Urinary bladder (tissue), 4 donors: Measurements from ENCODE around the gene ZBED2. TPM values are rescaled to one million over a fixed set of nuclear protein-coding genes. Genes with fewer than 3 reads are reported as not detected.

ENCODE experiments used
- DNase-seq: peaks from one replicate; pipeline ENCODE4 v3.0.0-alpha.2; 2015; ENCODE audit errors: extremely low spot score
- H3K27ac ChIP-seq: one replicate; pipeline ENCODE4 v1.5.1; 2013; ENCODE audit warnings: low read depth, mild to moderate bottlenecking, moderate library complexity
- H3K36me3 ChIP-seq: one replicate; pipeline ENCODE4 v1.6.1; 2013; ENCODE audit warnings: mild to moderate bottlenecking, moderate library complexity; ENCODE audit not compliant: insufficient read depth
- H3K4me1 ChIP-seq: one replicate; pipeline ENCODE4 v1.6.1; 2013; ENCODE audit warnings: mild to moderate bottlenecking, moderate library complexity; ENCODE audit not compliant: insufficient read depth
- H3K4me3 ChIP-seq: one replicate; pipeline ENCODE4 v1.5.1; 2013; ENCODE audit warnings: low read depth, low read length
- WGBS: extraction: QIAGEN DNeasy Blood & Tissue Kit; methylation state at CpG from one replicate; pipeline ENCODE4 v1.1.7; 2013; 5-methylcytosine and 5-hydroxymethylcytosine counted together
- polyA plus RNA-seq: library from polyadenylated mRNA; stranded (reverse); fragments of 200-250 nt; gene quantifications from one replicate; pipeline ENCODE4 v1.2.3, GENCODE V29; 2013
- total RNA-seq: library from RNA; depleted of rRNA; stranded (reverse); fragments of >200 nt; gene quantifications from one replicate; pipeline ENCODE4 v1.2.3, GENCODE V29; 2014
- donor health status: healthy with polysubstance abuse.
- donor health status: healthy.

ZBED2 gene
- total and polyA plus RNA-seq, 2 donors = 0.04 TPM; not detected in 1

DNA sequence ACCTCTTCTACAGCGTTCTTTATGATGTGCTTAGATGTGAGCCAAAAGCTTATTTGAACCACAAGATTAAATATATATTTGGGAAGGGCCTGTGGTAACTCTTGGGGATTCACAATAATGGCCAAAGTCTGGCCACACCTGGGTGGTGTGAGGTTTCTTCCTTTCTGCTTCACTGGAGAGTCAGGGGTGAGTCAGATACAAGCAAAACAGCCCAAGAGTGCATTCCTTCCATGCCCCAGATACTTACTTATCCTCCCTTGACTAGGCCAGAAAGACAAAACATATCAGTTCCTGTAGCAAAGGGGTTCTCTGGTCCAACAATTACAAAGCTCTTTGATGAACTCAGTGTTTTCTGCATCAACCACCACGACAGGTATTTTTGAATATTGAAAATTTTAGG is 941 bp downstream of the ZBED2 start:
- 91% methylated on average over 2 of the region's 2 CpGs for WGBS
- DNase-seq = no peak
- H3K36me3 ChIP-seq = no peaks in the 10 kb centered on the region
- no peak overlapping the region for H3K27ac ChIP-seq
- no peak overlapping the region for H3K4me3 ChIP-seq
- no peaks in the 10 kb centered on the region for H3K4me1 ChIP-seq

DNA sequence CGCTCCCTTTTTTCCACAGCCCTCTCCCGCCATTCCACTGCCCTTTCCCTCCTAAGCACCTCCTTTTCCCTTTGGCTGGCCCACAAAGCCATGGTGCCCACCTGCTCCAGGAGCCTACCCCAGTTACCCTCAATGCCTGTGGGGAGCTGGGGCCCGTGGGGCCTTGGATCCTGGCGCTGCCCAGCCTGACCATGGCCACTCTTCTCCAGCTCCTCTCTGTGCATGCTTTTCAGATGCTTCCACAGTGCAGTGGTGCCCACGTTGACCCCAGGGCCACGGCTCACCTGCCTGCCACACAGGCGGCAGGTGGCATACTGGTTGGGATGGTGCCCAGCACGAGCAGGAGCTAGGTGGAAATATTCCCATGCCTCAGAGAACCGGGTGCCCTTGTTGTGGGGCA is 1.5 kb downstream of the ZBED2 start:
- H3K36me3 ChIP-seq = no peaks in the 10 kb centered on the region
- 93% methylated on average over 9 of the region's 9 CpGs for WGBS
- H3K27ac ChIP-seq = no peak overlapping the region
- no peak overlapping the region for H3K4me3 ChIP-seq
- no peaks in the 10 kb centered on the region for H3K4me1 ChIP-seq
- no peak for DNase-seq

DNA sequence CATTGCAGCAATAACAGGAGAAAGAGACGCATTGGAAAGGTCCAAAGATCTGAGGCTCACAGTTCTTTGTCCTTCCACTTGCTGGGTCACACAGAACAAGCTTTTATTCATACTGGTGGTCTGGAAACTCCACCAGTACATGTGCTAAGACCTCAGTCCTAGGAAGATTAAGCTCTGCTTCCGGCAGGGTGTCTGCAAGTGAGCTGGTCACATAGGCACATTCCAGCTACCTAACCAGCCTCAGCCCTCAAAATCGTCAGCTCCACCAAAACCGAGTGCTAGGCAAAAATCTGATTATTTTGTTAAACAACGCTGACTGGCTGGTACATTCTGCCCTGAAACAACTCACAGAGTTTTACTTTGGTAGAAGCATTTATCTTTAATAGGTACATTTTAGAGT is 2.2 kb downstream of the ZBED2 start:
- H3K36me3 ChIP-seq = no peaks in the 10 kb centered on the region
- no peak for DNase-seq
- WGBS = 87% methylated on average over 5 of the region's 5 CpGs
- no peaks in the 10 kb centered on the region for H3K4me1 ChIP-seq
- no peak overlapping the region for H3K27ac ChIP-seq
- H3K4me3 ChIP-seq = no peak overlapping the region

DNA sequence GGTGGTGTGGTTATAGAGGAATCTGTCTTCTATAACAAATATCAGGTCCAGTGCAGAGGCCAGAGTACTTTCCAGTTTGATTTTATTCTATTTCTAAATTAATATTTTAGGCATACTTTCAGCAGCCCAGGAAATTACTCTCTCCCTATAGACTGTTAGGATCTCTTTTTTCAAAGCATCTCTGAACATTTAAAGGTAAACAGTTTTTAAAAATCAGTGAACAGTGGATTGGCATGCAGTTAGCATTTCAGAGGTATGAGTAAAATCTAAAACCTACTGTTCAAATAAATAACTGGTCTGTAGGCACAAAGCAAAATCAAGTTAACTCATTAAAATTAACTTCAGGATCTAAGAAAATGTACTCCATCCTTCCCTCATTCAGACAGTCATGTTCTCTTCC is 3.0 kb downstream of the ZBED2 start:
- Histone ChIP-seq H3K36me3 (no peaks in the 10 kb centered on the region), H3K4me3 (no peak overlapping the region), H3K4me1 (no peaks in the 10 kb centered on the region), H3K27ac (no peak overlapping the region)
- DNase-seq = no peak

DNA sequence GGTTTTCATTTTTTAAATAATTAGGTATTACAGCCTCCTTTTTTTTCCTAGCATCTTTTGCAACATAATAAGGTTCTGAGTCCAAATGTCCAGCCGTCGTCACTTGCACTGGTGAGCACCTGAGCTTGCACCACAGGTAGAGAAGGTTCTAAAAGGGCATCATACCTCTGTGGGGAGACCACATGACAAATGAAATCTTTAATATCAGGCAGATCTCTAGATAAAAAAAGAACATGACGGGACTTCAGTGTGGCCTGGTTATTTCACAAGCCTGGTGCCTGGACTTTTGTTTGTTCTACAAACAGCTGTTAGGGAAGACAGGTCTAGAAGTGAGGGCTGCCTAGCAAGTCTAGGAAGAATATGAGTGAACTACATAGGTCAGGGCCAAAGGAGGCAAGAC is 3.6 kb downstream of the ZBED2 start:
- Histone ChIP-seq H3K27ac (no peak overlapping the region), H3K36me3 (no peaks in the 10 kb centered on the region), H3K4me3 (no peak overlapping the region), H3K4me1 (no peaks in the 10 kb centered on the region)
- no peak for DNase-seq
- WGBS = 88% methylated on average over 3 of the region's 3 CpGs

DNA sequence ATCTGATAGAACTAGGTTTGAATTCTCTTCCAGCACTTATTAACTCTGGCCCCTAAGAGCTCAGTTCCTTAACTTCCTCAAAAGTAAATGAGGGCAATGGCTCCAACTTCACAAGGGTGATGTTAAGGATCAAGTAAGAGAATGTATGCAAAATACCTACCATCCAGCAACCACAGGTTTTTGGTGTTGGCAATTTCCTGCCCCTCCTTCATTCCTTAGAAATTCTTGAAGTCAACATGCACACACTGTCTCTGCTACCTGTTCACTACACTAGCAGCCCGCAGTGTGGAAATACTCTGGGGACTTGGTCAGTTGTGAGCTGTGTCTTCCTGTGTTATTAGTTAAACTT is 5.0 kb downstream of the ZBED2 start:
- H3K27ac ChIP-seq = no peak overlapping the region
- H3K4me1 ChIP-seq = no peaks in the 10 kb centered on the region
- H3K36me3 ChIP-seq = no peaks in the 10 kb centered on the region
- H3K4me3 ChIP-seq = no peak overlapping the region
- no peak for DNase-seq
- WGBS = 97% methylated on average over 1 of the region's 1 CpG

DNA sequence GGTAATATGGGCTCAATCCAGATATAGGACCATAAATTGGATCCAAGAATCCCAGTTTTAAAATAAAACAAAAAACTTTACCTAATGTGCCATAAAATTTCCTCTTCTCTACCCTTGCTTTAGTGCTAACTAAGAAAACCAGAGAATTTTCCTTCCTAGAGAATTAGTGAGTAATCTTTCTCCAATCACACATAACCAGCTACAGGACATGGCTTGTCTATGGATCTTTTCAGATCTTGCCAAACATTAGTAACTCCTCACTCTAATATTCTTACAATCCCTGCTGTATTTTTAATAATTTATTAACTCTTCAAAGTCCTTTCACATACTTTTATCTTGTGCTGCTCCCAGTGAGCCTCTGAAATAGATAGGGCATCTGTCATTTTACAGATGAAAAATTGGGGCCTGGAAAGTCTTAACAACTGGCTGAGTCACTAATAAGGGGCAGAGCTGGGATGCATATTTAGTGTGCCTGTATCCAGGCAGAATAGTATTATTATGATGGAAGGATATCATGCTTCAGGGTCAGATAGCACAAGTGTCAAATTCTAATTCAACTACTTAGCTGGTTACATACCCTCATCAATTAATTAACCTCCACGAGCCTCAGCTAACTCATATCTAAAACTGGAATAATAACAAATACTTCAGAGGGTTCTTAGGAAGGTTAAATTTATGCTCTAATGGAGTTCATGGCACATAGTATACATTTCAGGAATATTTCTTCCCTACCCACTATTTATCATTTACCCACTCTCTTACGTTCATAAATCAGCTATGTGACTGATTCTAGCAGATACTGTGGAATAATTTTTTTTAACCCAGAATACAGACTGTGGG is 5.6 kb downstream of the ZBED2 start:
- WGBS = 71% methylated on average over 2 of the region's 2 CpGs
- H3K4me3 ChIP-seq = no peak overlapping the region
- DNase-seq = no peak
- no peaks in the 10 kb centered on the region for H3K36me3 ChIP-seq
- no peaks in the 10 kb centered on the region for H3K4me1 ChIP-seq
- H3K27ac ChIP-seq = no peak overlapping the region

DNA sequence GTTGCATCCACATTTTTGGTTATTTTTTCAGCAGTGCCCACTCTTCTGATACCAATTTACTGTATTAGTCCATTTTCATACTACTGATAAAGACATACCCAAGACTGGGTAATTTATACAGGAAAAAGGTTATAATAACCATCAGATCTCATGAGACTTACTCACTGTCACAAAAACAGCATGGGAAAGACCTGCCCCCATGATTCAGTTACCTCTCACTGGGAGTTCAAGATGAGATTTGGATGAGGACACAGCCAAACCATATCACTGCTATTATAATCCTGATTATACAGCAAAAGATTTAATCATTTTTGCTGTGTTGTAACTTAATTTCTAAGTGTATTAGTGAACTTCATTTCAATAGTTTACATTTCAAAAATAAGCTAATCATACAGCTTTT is 6.6 kb downstream of the ZBED2 start:
- DNase-seq = no peak
- H3K27ac ChIP-seq = no peak overlapping the region
- H3K4me1 ChIP-seq = no peaks in the 10 kb centered on the region
- no peak overlapping the region for H3K4me3 ChIP-seq
- H3K36me3 ChIP-seq = no peaks in the 10 kb centered on the region

DNA sequence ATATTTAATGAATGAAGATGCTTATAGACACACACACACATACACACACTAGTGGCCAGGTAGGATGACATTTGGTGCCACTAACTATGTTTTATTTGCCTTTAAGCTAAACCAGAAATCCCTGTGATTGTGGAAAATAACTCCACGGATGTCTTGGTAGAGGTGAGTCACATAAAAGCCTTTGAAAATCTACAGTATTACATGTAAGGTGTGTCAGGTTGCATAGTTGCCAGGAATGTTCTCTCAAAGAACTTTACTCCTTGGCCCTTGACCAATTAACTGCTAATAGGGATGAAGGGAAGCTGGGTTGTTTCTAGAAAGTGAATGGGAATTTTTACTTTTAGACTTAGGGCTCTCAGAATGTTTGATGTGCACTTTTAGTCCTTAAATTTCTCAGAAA is 9.9 kb downstream of the ZBED2 start:
- H3K4me1 ChIP-seq = no peaks in the 10 kb centered on the region
- 66% methylated on average over 1 of the region's 1 CpG for WGBS
- DNase-seq = no peak

DNA sequence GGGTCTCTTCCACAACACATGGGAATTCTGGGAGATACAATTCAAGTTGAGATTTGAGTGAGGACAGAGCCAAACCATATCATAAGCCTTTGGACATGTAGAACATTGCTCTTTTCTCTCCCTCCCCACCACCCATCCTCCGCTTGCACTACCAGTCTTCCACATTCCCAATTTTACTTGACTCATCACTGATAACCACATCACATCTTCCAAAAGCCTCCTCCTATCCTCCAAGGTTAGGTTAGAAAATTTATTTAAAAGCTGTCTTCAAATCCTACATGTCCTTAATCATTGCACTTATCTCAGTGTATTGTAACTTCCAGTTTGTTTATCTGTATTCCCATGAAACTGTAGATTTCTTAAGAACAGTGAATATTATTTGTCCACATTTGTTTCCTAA is 10.4 kb downstream of the ZBED2 start:
- Histone ChIP-seq H3K36me3 (no peaks in the 10 kb centered on the region), H3K27ac (no peak overlapping the region), H3K4me1 (no peaks in the 10 kb centered on the region), H3K4me3 (no peak overlapping the region)
- 91% methylated on average over 1 of the region's 1 CpG for WGBS
- no peak for DNase-seq

More for the DNA sequence above, 9.9 kb downstream of the ZBED2 start:
- Histone ChIP-seq H3K27ac (no peak overlapping the region), H3K36me3 (no peaks in the 10 kb centered on the region), H3K4me3 (no peak overlapping the region)

DNA sequence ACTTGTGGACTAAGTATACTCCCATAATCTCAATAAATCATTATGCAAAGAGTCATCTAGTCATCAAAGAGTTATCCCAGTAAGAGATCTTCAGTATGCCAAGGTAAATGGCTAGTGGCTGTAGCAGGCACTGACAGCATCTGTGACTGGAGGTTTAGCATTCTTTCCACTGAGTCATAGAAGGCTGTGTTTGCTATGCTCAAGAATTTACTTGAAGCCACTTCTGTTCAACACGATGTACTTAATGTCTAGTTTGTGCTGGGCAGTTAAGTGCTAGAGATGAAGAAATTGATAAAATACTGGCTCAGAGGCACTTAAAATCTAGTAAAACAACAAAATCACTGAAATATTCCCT is 13.0 kb downstream of the ZBED2 start:
- no peak overlapping the region for H3K27ac ChIP-seq
- no peaks in the 10 kb centered on the region for H3K36me3 ChIP-seq
- no peaks in the 10 kb centered on the region for H3K4me1 ChIP-seq
- no peak for DNase-seq
- H3K4me3 ChIP-seq = no peak overlapping the region
- 19% methylated on average over 1 of the region's 1 CpG for WGBS

DNA sequence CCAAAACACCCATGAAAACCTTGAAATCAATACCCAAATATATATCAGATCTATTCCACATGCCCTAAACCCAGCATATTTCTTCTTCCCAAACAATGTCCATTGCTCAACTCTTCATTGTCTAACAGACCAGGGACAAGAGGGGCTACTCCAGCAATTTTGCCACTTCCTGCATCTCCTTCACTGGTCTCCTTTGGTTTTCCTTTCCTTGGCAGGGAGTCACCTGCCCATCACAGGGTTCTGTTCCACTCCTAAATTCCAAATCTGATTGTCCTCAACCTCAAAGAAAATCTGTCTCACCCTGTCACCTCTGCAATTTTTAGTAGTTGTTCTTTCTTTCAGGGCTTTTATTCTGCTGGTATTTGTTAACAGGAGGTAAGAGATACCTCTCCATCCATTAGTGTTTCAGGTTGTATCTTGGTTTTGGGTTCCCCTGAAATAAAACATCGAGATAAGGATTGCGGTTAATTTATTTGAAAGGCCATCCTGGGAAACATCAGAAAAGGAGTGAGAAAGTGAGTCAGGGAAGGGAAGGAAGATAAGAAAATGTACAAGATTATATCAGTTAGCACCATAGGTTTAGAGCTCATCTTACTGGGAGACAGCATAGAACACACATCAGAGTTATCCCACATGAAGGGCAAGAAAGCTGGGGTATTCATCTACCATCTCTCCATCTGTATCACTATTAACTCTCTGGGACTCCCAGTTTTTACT is 13.6 kb downstream of the ZBED2 start:
- Histone ChIP-seq H3K27ac (no peak overlapping the region), H3K36me3 (no peaks in the 10 kb centered on the region), H3K4me1 (no peaks in the 10 kb centered on the region), H3K4me3 (no peak overlapping the region)
- WGBS = 84% methylated on average over 2 of the region's 2 CpGs
- DNase-seq = no peak

DNA sequence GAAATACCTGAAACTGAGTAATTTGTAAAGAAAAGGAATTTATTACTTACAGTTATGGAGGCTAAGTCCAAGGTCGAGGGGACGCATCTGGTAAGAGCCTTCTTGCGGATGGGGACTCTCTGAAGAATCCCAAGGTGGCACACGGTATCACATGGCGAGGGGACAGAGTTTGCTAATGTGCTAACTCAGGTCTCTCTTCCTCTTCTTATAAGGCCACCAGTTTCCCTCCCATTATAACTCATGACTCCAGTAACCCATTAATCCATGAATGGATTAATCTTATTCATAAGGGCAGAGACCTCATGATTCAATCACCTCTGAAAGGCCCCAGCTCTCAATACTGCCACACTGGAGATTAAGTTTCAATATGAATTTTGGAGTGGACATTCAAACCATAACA is 15.7 kb downstream of the ZBED2 start:
- Histone ChIP-seq H3K27ac (no peak overlapping the region), H3K4me3 (no peak overlapping the region), H3K36me3 (no peaks in the 10 kb centered on the region), H3K4me1 (no peaks in the 10 kb centered on the region)
- no peak for DNase-seq
- WGBS = 96% methylated on average over 5 of the region's 5 CpGs

DNA sequence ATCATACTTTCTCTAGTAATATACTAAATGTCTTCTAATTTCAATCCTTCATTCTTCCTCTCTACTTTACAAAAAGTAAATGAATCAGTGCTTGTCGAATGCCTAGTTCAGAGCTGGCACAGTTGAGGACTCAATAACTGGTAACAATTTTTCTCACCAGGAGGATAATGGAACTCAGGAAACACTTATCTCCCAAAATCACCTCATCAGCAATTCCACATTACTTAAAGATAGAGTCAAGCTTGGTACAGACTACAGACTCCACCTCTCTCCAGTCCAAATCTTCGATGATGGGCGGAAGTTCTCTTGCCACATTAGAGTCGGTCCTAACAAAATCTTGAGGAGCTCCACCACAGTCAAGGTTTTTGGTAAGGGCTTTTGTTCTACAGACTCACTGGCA is 16.3 kb downstream of the ZBED2 start:
- Histone ChIP-seq H3K4me1 (no peaks in the 10 kb centered on the region), H3K36me3 (no peaks in the 10 kb centered on the region), H3K4me3 (no peak overlapping the region), H3K27ac (no peak overlapping the region)
- DNase-seq = no peak
- 96% methylated on average over 4 of the region's 4 CpGs for WGBS
